Caco-2 (cell line): ENCODE data around the gene NAV1. TPM values are rescaled to one million over a fixed set of nuclear protein-coding genes. Genes with fewer than 3 reads are reported as not detected.

ENCODE experiments used
- BruUV-seq: library from RNA; stranded (reverse); fragments of 400-500 nt; replicated peaks from 2 replicates; lab custom pipeline; 2021; lab: Mats Ljungman, UMichigan
- CTCF ChIA-PET: fragments of 300-600 bp; sonication (Branson Sonifier 250); formaldehyde crosslinking; loops from one replicate; lab custom pipeline; 2022; ENCODE audit warnings: antibody characterized with exemption; lab: Charles Lee
- POLR2A ChIA-PET: fragments of 300-600 bp; sonication (Branson Sonifier 250); formaldehyde crosslinking; loops from one replicate; lab custom pipeline; 2022; ENCODE audit warnings: antibody characterized with exemption; lab: Charles Lee
- DNase-seq, 2 experiments: peaks; one replicate each; pipeline versions ENCODE4 v3.0.0 to v3.0.0-alpha.2; 2020 to 2022
- H3K27me3 ChIP-seq: replicated peaks from 2 replicates; pipeline ENCODE4 v1.6.0; 2011; ENCODE audit warnings: low read length; ENCODE audit not compliant: control insufficient read depth, insufficient read depth
- H3K36me3 ChIP-seq: 2 replicates; pipeline ENCODE4 v1.5.1; 2011; ENCODE audit warnings: low read length; ENCODE audit not compliant: control insufficient read depth, insufficient read depth
- H3K4me1 ChIP-seq: fragments of 250-450 bp; sonication (Bioruptor Pico); 2 replicates; pipeline ENCODE4 v1.5.1; 2020; ENCODE audit warnings: mild to moderate bottlenecking
- H3K4me3 ChIP-seq: 2 replicates; pipeline ENCODE4 v1.5.1; 2011; ENCODE audit warnings: low read depth, mild to moderate bottlenecking, control low read depth, low read length
- H3K9me3 ChIP-seq: fragments of 250-450 bp; sonication (Bioruptor Pico); 2 replicates; pipeline ENCODE4 v1.5.1; 2020; ENCODE audit warnings: mild to moderate bottlenecking, moderate library complexity
- H3K27ac Mint-ChIP-seq: one replicate; pipeline ENCODE4 v1.8.0; 2022; ENCODE audit warnings: mixed read lengths; ENCODE audit not compliant: unreplicated experiment
- H3K27me3 Mint-ChIP-seq: one replicate; pipeline ENCODE4 v1.8.0; 2022; ENCODE audit warnings: mixed read lengths; ENCODE audit not compliant: insufficient read depth, unreplicated experiment
- H3K36me3 Mint-ChIP-seq: one replicate; pipeline ENCODE4 v1.8.0; 2022; ENCODE audit warnings: mild to moderate bottlenecking, mixed read lengths; ENCODE audit not compliant: insufficient read depth, unreplicated experiment
- H3K4me1 Mint-ChIP-seq: one replicate; pipeline ENCODE4 v1.8.0; 2022; ENCODE audit warnings: low read depth, mixed read lengths; ENCODE audit not compliant: unreplicated experiment
- H3K4me3 Mint-ChIP-seq: one replicate; pipeline ENCODE4 v1.8.0; 2022; ENCODE audit warnings: mild to moderate bottlenecking, moderate library complexity, mixed read lengths; ENCODE audit not compliant: unreplicated experiment
- H3K9me3 Mint-ChIP-seq: one replicate; pipeline ENCODE4 v1.8.0; 2022; ENCODE audit warnings: mixed read lengths; ENCODE audit not compliant: unreplicated experiment
- CTCF ChIP-seq, 2 experiments: fragments of 200-600 bp in 1 of 2; IDR thresholded peaks; 1 replicate in 1 of 2; 2 replicates in 1 of 2; pipeline versions ENCODE4 v1.5.1 to v1.8.0; 2011 to 2022; ENCODE audit warnings: antibody characterized with exemption in 1 of 2, control low read depth in 1 of 2, inconsistent platforms in 1 of 2, low read depth in 1 of 2, low read length in 1 of 2, mild to moderate bottlenecking in 1 of 2, moderate library complexity in 1 of 2; ENCODE audit not compliant: insufficient read depth in 1 of 2, severe bottlenecking in 1 of 2, unreplicated experiment in 1 of 2
- intact Hi-C: fragments of 100-400 bp; cut with micrococcal nuclease; formaldehyde crosslinking; loops from one replicate; pipeline ENCODE4 v1.10.0; 2022; ENCODE audit not compliant: unreplicated experiment
- total RNA-seq: library from RNA; stranded (reverse); gene quantifications from 2 replicates; pipeline ENCODE4 v1.2.3, GENCODE V29; 2022

The NAV1 gene
- total RNA-seq, 1 experiment from 2014 or later: 2.0 TPM

GRCh38 chr1:201535919-201536245 is 3.0 kb upstream of the NAV1 start:
- Histone ChIP-seq H3K9me3 (no peaks in the 10 kb centered on the region), H3K4me1 (peaks cover 10% of the 10 kb centered on the region; the same call in 1 of the 2 replicates), H3K36me3 (no peaks in the 10 kb centered on the region), H3K27me3 (peaks cover 8% of the 10 kb centered on the region), H3K4me3 (no peak overlapping the region)
- H3K27me3 Mint-ChIP-seq: peaks cover 18% of the 10 kb centered on the region
- DNase-seq: no peak
- no peak overlapping the region for H3K4me3 Mint-ChIP-seq
- no TSS peak for BruUV-seq
- H3K9me3 Mint-ChIP-seq: no peaks in the 10 kb centered on the region
- no peak overlapping the region for H3K27ac Mint-ChIP-seq
- H3K4me1 Mint-ChIP-seq: no peaks in the 10 kb centered on the region
- TF ChIP-seq CTCF (IDR thresholded peaks at IDR 0.05; ENCODE audit: insufficient read depth in 1 of 2, low read depth in 1 of 2, low read length in 1 of 2, severe bottlenecking in 1 of 2, unreplicated experiment in 1 of 2): no peak
- intact Hi-C loops: no loop called here
- H3K36me3 Mint-ChIP-seq: no peaks in the 10 kb centered on the region
- ChIA-PET CTCF (interaction anchor here (1.3 kb wide), 1 partner anchor 23 kb away, joined by 5 read pairs; no protein-coding TSS in a partner anchor), POLR2A (no interaction called here)

GRCh38 chr1:201536558-201536957 is 2.4 kb upstream of the NAV1 start:
- H3K27ac Mint-ChIP-seq: no peak overlapping the region
- Histone ChIP-seq H3K4me3 (no peak overlapping the region), H3K9me3 (no peaks in the 10 kb centered on the region), H3K36me3 (no peaks in the 10 kb centered on the region), H3K4me1 (peaks cover 10% of the 10 kb centered on the region; the same call in 1 of the 2 replicates), H3K27me3 (peaks cover 8% of the 10 kb centered on the region)
- no peaks in the 10 kb centered on the region for H3K36me3 Mint-ChIP-seq
- H3K27me3 Mint-ChIP-seq: peaks cover 21% of the 10 kb centered on the region
- no TSS peak for BruUV-seq
- ChIA-PET CTCF (no interaction called here), POLR2A (no interaction called here)
- DNase-seq: no peak
- no peak overlapping the region for H3K4me3 Mint-ChIP-seq
- H3K9me3 Mint-ChIP-seq: no peaks in the 10 kb centered on the region
- H3K4me1 Mint-ChIP-seq: no peaks in the 10 kb centered on the region
- TF ChIP-seq CTCF (IDR thresholded peaks at IDR 0.05; ENCODE audit: insufficient read depth in 1 of 2, low read depth in 1 of 2, low read length in 1 of 2, severe bottlenecking in 1 of 2, unreplicated experiment in 1 of 2): no peak
- intact Hi-C loops: no loop called here

- H3K27me3 ChIP-seq: peaks cover 8% of the 10 kb centered on the region
- H3K9me3 ChIP-seq: no peaks in the 10 kb centered on the region
- no peak overlapping the region for H3K4me3 ChIP-seq
- CTCF ChIA-PET: interaction anchor here (0.8 kb wide), 1 partner anchor 173 kb away, joined by 3 read pairs; no protein-coding TSS in a partner anchor
- POLR2A ChIA-PET: no interaction called here
- Mint-ChIP-seq H3K27ac (no peak overlapping the region), H3K9me3 (no peaks in the 10 kb centered on the region), H3K4me3 (no peak overlapping the region), H3K36me3 (no peaks in the 10 kb centered on the region), H3K4me1 (no peaks in the 10 kb centered on the region), H3K27me3 (peaks cover 24% of the 10 kb centered on the region)
- no peak for TF ChIP-seq CTCF (IDR thresholded peaks at IDR 0.05; ENCODE audit: insufficient read depth in 1 of 2, low read depth in 1 of 2, low read length in 1 of 2, severe bottlenecking in 1 of 2, unreplicated experiment in 1 of 2)
- peaks cover 10% of the 10 kb centered on the region; the same call in 1 of the 2 replicates for H3K4me1 ChIP-seq
- intact Hi-C loops: no loop called here
- H3K36me3 ChIP-seq: no peaks in the 10 kb centered on the region
- BruUV-seq: no TSS peak
- no peak for DNase-seq
Measured at GRCh38 chr1:201537028-201537427, 1.9 kb upstream of the NAV1 start.
